HG02852 (cell line): Measurements from ENCODE around the gene RUVBL1.

Experiments used
- ATAC-seq: cut with Tn5 transposase; IDR thresholded peaks from one replicate; pipeline ENCODE4 v1.9.1; 2021; ENCODE audit warnings: mild to moderate bottlenecking, moderate library complexity; ENCODE audit not compliant: unreplicated experiment

The RUVBL1 gene

GRCh38 chr3:128070898-128071591 lies 52.6 kb downstream of the RUVBL1 start:
- ATAC-seq: no peak

- ATAC-seq: no peak
Observed at GRCh38 chr3:128069271-128069670, 54.3 kb downstream of the RUVBL1 start.

GRCh38 chr3:128068156-128068620 lies 55.4 kb downstream of the RUVBL1 start:
- no peak for ATAC-seq

GRCh38 chr3:128067489-128067888 lies 56.1 kb downstream of the RUVBL1 start:
- ATAC-seq: no peak

- no peak for ATAC-seq
Observed at GRCh38 chr3:128066676-128067075, 56.9 kb downstream of the RUVBL1 start.

GRCh38 chr3:128066114-128066513 lies 57.5 kb downstream of the RUVBL1 start:
- ATAC-seq: no peak

- ATAC-seq: no peak
Observed at GRCh38 chr3:128064962-128065361, 58.6 kb downstream of the RUVBL1 start.

- ATAC-seq: no peak
Observed at GRCh38 chr3:128063865-128064264, 59.7 kb downstream of the RUVBL1 start.

- no peak for ATAC-seq
Observed at GRCh38 chr3:128062033-128062745, 61.4 kb downstream of the RUVBL1 start.

GRCh38 chr3:128060473-128061381 lies 62.9 kb downstream of the RUVBL1 start:
- no peak for ATAC-seq

- no peak for ATAC-seq
Observed at GRCh38 chr3:128056258-128056657, 67.4 kb downstream of the RUVBL1 start.

GRCh38 chr3:128054367-128054766 lies 69.2 kb downstream of the RUVBL1 start:
- ATAC-seq: no peak

- no peak for ATAC-seq
Observed at GRCh38 chr3:128053614-128054013, 70.0 kb downstream of the RUVBL1 start.

- ATAC-seq: no peak
Observed at GRCh38 chr3:128052595-128053351, 70.8 kb downstream of the RUVBL1 start.

- peak; percentile 91 for ATAC-seq
Observed at GRCh38 chr3:128051837-128052594, 71.6 kb downstream of the RUVBL1 start, which contains the start of gene SEC61A1. Gene SEC61A1 (plus strand): TSS chr3:128052437. CDS start chr3:128052553, 116 bp downstream.

GRCh38 chr3:128051459-128051836 lies 72.2 kb downstream of the RUVBL1 start:
- ATAC-seq: no peak

- no peak for ATAC-seq
Observed at GRCh38 chr3:128050597-128050996, 73.0 kb downstream of the RUVBL1 start.

GRCh38 chr3:128041344-128041743 lies 82.3 kb downstream of the RUVBL1 start:
- ATAC-seq: no peak

GRCh38 chr3:128040660-128041059 lies 83.0 kb downstream of the RUVBL1 start:
- no peak for ATAC-seq

- ATAC-seq: no peak
Observed at GRCh38 chr3:128040041-128040440, 83.6 kb downstream of the RUVBL1 start.
